ENCODE data around the gene INSIG1.

DNA sequence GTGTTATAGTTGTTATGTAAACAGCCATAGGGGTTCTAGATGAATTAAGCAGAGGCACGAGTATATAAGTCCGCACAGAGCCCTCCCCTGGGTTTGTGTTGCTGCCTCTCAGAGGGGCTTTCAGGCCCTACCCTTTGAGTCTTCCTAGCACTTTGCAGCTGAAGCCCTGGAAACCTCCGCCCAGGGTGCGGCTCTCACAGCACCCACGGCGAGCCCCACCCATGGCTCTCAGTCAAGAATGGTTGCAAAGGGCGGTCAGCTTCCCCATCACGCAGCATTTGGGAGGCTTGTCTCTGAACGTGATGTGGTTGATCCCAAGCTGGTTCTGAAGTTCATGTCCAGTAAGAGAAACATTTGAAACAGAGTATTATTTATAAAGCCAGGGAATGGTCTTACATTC lies 18.8 kb upstream of the INSIG1 start:
- TF ChIP-seq, protein P1, sequence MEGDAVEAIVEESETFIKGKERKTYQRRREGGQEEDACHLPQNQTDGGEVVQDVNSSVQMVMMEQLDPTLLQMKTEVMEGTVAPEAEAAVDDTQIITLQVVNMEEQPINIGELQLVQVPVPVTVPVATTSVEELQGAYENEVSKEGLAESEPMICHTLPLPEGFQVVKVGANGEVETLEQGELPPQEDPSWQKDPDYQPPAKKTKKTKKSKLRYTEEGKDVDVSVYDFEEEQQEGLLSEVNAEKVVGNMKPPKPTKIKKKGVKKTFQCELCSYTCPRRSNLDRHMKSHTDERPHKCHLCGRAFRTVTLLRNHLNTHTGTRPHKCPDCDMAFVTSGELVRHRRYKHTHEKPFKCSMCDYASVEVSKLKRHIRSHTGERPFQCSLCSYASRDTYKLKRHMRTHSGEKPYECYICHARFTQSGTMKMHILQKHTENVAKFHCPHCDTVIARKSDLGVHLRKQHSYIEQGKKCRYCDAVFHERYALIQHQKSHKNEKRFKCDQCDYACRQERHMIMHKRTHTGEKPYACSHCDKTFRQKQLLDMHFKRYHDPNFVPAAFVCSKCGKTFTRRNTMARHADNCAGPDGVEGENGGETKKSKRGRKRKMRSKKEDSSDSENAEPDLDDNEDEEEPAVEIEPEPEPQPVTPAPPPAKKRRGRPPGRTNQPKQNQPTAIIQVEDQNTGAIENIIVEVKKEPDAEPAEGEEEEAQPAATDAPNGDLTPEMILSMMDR (IDR thresholded peaks at IDR 0.05), result no peak
- TF ChIP-seq POLR2A (IDR thresholded peaks at IDR 0.05), result no peak
